ENCODE data around the gene ADORA2A. TPM values are rescaled to one million over a fixed set of nuclear protein-coding genes. Genes with fewer than 3 reads are reported as not detected.

Gene ADORA2A
- total RNA-seq, 1 experiment from 2014 or later = 4.0 TPM

DNA sequence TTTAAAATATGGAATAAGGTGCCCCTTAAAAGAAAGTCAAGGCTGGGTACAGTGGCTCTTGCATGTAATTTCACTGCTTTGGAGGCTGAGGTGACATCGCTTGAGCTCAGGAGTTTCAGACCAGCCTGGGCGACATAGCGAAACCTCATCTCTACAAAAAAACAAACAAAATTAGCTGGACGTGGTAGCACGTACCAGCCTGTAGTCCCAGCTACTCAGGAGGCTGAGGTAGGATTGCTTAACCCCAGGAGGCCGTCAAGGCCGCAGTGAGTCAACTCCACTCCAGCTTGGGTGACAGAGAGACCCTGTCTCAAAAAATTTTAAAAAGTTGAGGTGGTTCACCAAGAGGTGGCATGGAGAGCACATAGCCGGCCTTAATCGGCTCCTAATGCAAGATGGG, 17.7 kb upstream of the ADORA2A start:
- Mint-ChIP-seq H3K4me3 (ENCODE audit: unreplicated experiment) (no peak overlapping the region), H3K9me3 (ENCODE audit: unreplicated experiment) (no peaks in the 10 kb centered on the region), H3K4me1 (ENCODE audit: low read depth, unreplicated experiment) (no peaks in the 10 kb centered on the region), H3K27me3 (ENCODE audit: insufficient read depth, unreplicated experiment) (no peaks in the 10 kb centered on the region), H3K27ac (ENCODE audit: unreplicated experiment) (no peak overlapping the region), H3K36me3 (ENCODE audit: insufficient read depth, unreplicated experiment) (peaks cover 66% of the 10 kb centered on the region)
- Histone ChIP-seq H3K27me3 (replicated peaks; ENCODE audit: control insufficient read depth, insufficient read depth, low read length) (no peaks in the 10 kb centered on the region), H3K4me3 (ENCODE audit: low read depth, low read length) (no peak overlapping the region), H3K9me3 (no peaks in the 10 kb centered on the region), H3K36me3 (ENCODE audit: control insufficient read depth, insufficient read depth, low read length) (no peaks in the 10 kb centered on the region), H3K4me1 (no peaks in the 10 kb centered on the region)
- POLR2A ChIA-PET = interaction anchor here (0.5 kb wide), 1 partner anchor 283 kb away, joined by 3 read pairs; no protein-coding TSS in a partner anchor
- intact Hi-C loops (cut with micrococcal nuclease; ENCODE audit: unreplicated experiment) = no loop called here
- DNase-seq = no peak
- CTCF ChIA-PET = no interaction called here
- BruUV-seq (replicated peaks) = no TSS peak
- TF ChIP-seq, protein P1, sequence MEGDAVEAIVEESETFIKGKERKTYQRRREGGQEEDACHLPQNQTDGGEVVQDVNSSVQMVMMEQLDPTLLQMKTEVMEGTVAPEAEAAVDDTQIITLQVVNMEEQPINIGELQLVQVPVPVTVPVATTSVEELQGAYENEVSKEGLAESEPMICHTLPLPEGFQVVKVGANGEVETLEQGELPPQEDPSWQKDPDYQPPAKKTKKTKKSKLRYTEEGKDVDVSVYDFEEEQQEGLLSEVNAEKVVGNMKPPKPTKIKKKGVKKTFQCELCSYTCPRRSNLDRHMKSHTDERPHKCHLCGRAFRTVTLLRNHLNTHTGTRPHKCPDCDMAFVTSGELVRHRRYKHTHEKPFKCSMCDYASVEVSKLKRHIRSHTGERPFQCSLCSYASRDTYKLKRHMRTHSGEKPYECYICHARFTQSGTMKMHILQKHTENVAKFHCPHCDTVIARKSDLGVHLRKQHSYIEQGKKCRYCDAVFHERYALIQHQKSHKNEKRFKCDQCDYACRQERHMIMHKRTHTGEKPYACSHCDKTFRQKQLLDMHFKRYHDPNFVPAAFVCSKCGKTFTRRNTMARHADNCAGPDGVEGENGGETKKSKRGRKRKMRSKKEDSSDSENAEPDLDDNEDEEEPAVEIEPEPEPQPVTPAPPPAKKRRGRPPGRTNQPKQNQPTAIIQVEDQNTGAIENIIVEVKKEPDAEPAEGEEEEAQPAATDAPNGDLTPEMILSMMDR (IDR thresholded peaks at IDR 0.05; ENCODE audit: insufficient read depth in 1 of 2, low read depth in 1 of 2, low read length in 1 of 2, severe bottlenecking in 1 of 2, unreplicated experiment in 1 of 2) = no peak

DNA sequence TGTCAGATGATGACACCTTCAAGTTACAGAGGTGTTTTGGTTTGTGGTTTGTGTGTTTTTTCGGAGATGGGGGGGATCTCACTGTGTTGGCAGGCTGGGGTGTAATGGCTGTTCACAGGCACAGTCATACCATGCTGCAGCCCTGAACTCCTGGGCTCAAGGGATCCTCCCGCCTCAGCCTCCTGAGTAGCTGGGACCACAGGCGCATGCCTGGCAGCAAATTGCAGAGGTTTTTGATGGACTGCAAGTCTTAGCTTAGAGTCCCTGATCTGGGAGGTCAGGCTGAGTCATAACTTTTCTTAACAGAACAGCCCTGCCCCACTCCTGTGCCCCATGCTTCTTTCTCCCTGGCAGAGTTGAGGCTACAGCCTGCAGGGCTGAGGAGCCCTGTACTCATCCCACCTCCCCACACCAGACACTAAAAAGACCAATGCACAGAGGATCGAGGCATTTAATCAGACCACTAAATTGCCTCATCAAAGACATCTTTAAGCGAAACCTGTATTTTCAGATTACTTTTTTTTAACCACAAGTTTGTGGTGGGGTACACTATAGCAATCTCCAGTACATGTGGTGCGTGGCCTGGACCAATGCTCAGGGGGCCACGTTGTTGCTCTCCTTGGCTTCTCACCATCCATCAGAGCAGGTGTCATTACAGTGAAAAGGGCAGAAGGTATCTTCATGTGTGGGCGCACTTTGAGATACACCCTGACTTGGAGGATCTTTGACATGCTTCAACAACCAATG, 17.1 kb upstream of the ADORA2A start:
- Histone ChIP-seq H3K9me3 (no peaks in the 10 kb centered on the region), H3K4me3 (ENCODE audit: low read depth, low read length) (no peak overlapping the region), H3K27me3 (replicated peaks; ENCODE audit: control insufficient read depth, insufficient read depth, low read length) (no peaks in the 10 kb centered on the region), H3K36me3 (ENCODE audit: control insufficient read depth, insufficient read depth, low read length) (no peaks in the 10 kb centered on the region), H3K4me1 (no peaks in the 10 kb centered on the region)
- DNase-seq = no peak
- Mint-ChIP-seq H3K4me3 (ENCODE audit: unreplicated experiment) (no peak overlapping the region), H3K4me1 (ENCODE audit: low read depth, unreplicated experiment) (no peaks in the 10 kb centered on the region), H3K9me3 (ENCODE audit: unreplicated experiment) (no peaks in the 10 kb centered on the region), H3K27ac (ENCODE audit: unreplicated experiment) (no peak overlapping the region), H3K27me3 (ENCODE audit: insufficient read depth, unreplicated experiment) (no peaks in the 10 kb centered on the region), H3K36me3 (ENCODE audit: insufficient read depth, unreplicated experiment) (peaks cover 63% of the 10 kb centered on the region)
- CTCF ChIA-PET = no interaction called here
- TF ChIP-seq, protein P1 (IDR thresholded peaks at IDR 0.05; ENCODE audit: insufficient read depth in 1 of 2, low read depth in 1 of 2, low read length in 1 of 2, severe bottlenecking in 1 of 2, unreplicated experiment in 1 of 2) = no peak
- intact Hi-C loops (cut with micrococcal nuclease; ENCODE audit: unreplicated experiment) = no loop called here
- BruUV-seq (replicated peaks) = no TSS peak
- POLR2A ChIA-PET = no interaction called here

DNA sequence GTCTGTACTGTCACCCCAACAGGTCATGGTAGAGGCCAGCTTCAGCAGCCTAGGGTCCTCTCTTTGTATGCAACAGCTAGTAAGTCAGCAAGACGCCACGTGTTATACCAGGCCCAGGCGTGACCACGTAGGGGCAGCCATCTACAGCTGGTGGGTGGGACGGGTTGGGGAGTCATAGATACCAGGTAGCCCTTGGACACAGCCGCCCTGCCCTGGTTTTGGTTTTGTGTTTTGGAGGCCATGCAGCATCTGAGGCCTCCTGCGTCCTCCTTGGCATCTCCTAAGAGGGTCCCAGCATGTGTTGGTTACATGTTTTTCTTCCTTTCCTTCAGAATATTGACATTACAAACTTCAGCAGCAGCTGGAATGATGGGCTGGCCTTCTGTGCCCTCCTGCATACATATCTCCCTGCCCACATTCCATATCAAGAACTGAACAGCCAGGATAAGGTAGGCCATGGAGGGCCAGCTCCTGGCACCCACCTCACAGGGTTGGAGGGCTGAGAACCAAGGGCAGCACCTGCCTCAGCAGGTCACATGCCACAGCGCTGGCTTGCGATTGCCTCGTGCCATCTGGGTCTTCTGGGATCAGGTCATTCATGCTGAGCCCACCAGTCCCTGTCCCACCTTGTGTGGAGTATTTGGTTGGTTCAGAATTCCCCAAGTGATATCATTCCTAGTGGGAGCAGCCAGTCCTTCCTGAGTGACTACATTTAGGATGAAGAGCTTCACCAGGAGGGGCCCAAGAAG, 16.0 kb upstream of the ADORA2A start:
- ChIA-PET POLR2A (no interaction called here), CTCF (no interaction called here)
- no peak for DNase-seq
- no peak overlapping the region for H3K27ac Mint-ChIP-seq (ENCODE audit: unreplicated experiment)
- intact Hi-C loops (cut with micrococcal nuclease; ENCODE audit: unreplicated experiment) = no loop called here
- Histone ChIP-seq H3K4me3 (ENCODE audit: low read depth, low read length) (no peak overlapping the region), H3K4me1 (no peaks in the 10 kb centered on the region), H3K27me3 (replicated peaks; ENCODE audit: control insufficient read depth, insufficient read depth, low read length) (no peaks in the 10 kb centered on the region), H3K36me3 (ENCODE audit: control insufficient read depth, insufficient read depth, low read length) (0 out of 2 replicates have a peak, but pooled peaks cover 1% of the 10 kb centered on the region), H3K9me3 (no peaks in the 10 kb centered on the region)
- no peaks in the 10 kb centered on the region for H3K27me3 Mint-ChIP-seq (ENCODE audit: insufficient read depth, unreplicated experiment)
- no peaks in the 10 kb centered on the region for H3K9me3 Mint-ChIP-seq (ENCODE audit: unreplicated experiment)
- TF ChIP-seq, protein P1 (IDR thresholded peaks at IDR 0.05; ENCODE audit: insufficient read depth in 1 of 2, low read depth in 1 of 2, low read length in 1 of 2, severe bottlenecking in 1 of 2, unreplicated experiment in 1 of 2) = no peak
- BruUV-seq (replicated peaks) = no TSS peak
- no peaks in the 10 kb centered on the region for H3K4me1 Mint-ChIP-seq (ENCODE audit: low read depth, unreplicated experiment)
- no peak overlapping the region for H3K4me3 Mint-ChIP-seq (ENCODE audit: unreplicated experiment)
- H3K36me3 Mint-ChIP-seq (ENCODE audit: insufficient read depth, unreplicated experiment) = peaks cover 51% of the 10 kb centered on the region

All from Caco-2 (cell line).